OCI-LY1 (cell line): ENCODE results near the gene KCNH1.

Experiments
- EZH2 ChIP-seq: fragments of 200-600 bp; sonication (generic), shearing (Covaris generic); IDR thresholded peaks from 2 replicates; pipeline ENCODE4 v1.8.0; 2017; ENCODE audit warnings: borderline replicate concordance, mixed run types, mild to moderate bottlenecking, antibody characterized with exemption, low read length, moderate library complexity, mixed read lengths
- TF ChIP-seq, protein P1 (sequence below): fragments of 200-600 bp; sonication (generic), shearing (Covaris generic); IDR thresholded peaks from 2 replicates; pipeline ENCODE4 v1.5.1; 2017; ENCODE audit warnings: mild to moderate bottlenecking, antibody characterized with exemption, low read length, moderate library complexity, mixed read lengths

DNA sequence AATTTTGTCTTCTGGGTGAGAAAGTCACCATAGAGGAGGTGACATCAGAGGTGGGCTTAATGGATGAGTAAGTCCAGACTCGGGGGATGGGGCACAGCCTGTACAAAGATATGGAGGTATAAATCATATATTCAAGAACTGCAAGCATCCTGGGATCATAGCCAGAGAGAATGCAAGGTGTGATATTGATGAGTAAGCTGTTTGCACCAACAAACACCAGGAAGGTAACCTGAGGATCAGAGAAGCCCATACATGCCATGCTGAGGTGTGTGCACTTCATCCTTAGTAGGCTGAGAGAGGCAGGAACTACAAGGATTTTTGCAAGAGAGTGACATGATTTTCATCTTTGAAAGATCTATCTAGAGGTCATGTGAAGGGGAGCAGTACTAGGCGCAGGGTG is 498.8 kb downstream of the KCNH1 start:
- TF ChIP-seq, protein P1, sequence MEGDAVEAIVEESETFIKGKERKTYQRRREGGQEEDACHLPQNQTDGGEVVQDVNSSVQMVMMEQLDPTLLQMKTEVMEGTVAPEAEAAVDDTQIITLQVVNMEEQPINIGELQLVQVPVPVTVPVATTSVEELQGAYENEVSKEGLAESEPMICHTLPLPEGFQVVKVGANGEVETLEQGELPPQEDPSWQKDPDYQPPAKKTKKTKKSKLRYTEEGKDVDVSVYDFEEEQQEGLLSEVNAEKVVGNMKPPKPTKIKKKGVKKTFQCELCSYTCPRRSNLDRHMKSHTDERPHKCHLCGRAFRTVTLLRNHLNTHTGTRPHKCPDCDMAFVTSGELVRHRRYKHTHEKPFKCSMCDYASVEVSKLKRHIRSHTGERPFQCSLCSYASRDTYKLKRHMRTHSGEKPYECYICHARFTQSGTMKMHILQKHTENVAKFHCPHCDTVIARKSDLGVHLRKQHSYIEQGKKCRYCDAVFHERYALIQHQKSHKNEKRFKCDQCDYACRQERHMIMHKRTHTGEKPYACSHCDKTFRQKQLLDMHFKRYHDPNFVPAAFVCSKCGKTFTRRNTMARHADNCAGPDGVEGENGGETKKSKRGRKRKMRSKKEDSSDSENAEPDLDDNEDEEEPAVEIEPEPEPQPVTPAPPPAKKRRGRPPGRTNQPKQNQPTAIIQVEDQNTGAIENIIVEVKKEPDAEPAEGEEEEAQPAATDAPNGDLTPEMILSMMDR = no peak
- TF ChIP-seq EZH2 = no peak
